IPS-NIHi7 (cell line): ENCODE measurements around the gene SLC26A6.
A peak's percentile ranks its signal among the peaks of the same experiment; 100 is the strongest.

Source experiments
- DNase-seq: peaks from one replicate; pipeline ENCODE4 v3.0.0; 2012; ENCODE audit warnings: mixed read lengths; ENCODE audit errors: extremely low spot score

Gene SLC26A6

GRCh38 chr3:48631516-48632448, 3.5 kb downstream of the SLC26A6 start:
- DNase-seq: no peak

GRCh38 chr3:48630833-48631232, 4.4 kb downstream of the SLC26A6 start:
- DNase-seq: no peak

- DNase-seq: no peak
These were observed 4.9 kb downstream of the SLC26A6 start for GRCh38 chr3:48630407-48630806.

- DNase-seq: no peak
These were observed 5.4 kb downstream of the SLC26A6 start for GRCh38 chr3:48629894-48630293.

GRCh38 chr3:48628277-48629017, 6.8 kb downstream of the SLC26A6 start:
- no peak for DNase-seq

GRCh38 chr3:48625600-48625999, 9.7 kb downstream of the SLC26A6 start:
- DNase-seq: no peak

GRCh38 chr3:48624767-48625166, 10.5 kb downstream of the SLC26A6 start:
- no peak for DNase-seq

- DNase-seq: no peak
These were observed 11.3 kb downstream of the SLC26A6 start for GRCh38 chr3:48623851-48624547.

- DNase-seq: no peak
These were observed 13.8 kb downstream of the SLC26A6 start, which contains the start of gene TMEM89 for GRCh38 chr3:48621461-48621869. Gene TMEM89, minus strand, starts transcription at chr3:48621769. Its CDS starts 13 bp downstream, at chr3:48621756.

GRCh38 chr3:48619541-48620524, 15.4 kb downstream of the SLC26A6 start:
- DNase-seq: no peak

GRCh38 chr3:48617559-48617958, 17.7 kb downstream of the SLC26A6 start:
- DNase-seq: no peak

- DNase-seq: no peak
These were observed 21.2 kb downstream of the SLC26A6 start for GRCh38 chr3:48614044-48614443.

- no peak for DNase-seq
These were observed 23.0 kb downstream of the SLC26A6 start for GRCh38 chr3:48612309-48612708.

- DNase-seq: peak; percentile 98
These were observed 25.9 kb downstream of the SLC26A6 start, which contains the start of gene UQCRC1 for GRCh38 chr3:48609088-48610005. Gene UQCRC1, minus strand, starts transcription at chr3:48609646. Its CDS starts 26 bp downstream, at chr3:48609620.

- no peak for DNase-seq
These were observed 27.7 kb downstream of the SLC26A6 start for GRCh38 chr3:48607519-48607918.

- no peak for DNase-seq
These were observed 33.7 kb downstream of the SLC26A6 start for GRCh38 chr3:48601622-48601994.

GRCh38 chr3:48600711-48601621, 34.3 kb downstream of the SLC26A6 start:
- DNase-seq: no peak

GRCh38 chr3:48599509-48600285, 35.6 kb downstream of the SLC26A6 start:
- no peak for DNase-seq
